Upper lobe of right lung (tissue), 1 donor: ENCODE results near the gene MEI4. TPM values are rescaled to one million over a fixed set of nuclear protein-coding genes. Genes with fewer than 3 reads are reported as not detected.

Source experiments
- ATAC-seq: fragments of 200-7000 bp; cut with Tn5 transposase; one replicate; pipeline ENCODE4 v1.9.1; 2020; ENCODE audit warnings: mild to moderate bottlenecking, moderate library complexity
- DNase-seq: peaks from one replicate; pipeline ENCODE4 v3.0.0-alpha.2; 2020
- H3K27ac ChIP-seq: fragments of 200-600 bp; one replicate; pipeline ENCODE4 v1.8.0; 2022
- H3K27me3 ChIP-seq: fragments of 200-600 bp; one replicate; pipeline ENCODE4 v1.8.0; 2022; ENCODE audit warnings: mild to moderate bottlenecking
- H3K36me3 ChIP-seq: fragments of 200-600 bp; one replicate; pipeline ENCODE4 v1.8.0; 2022
- H3K4me1 ChIP-seq: fragments of 200-600 bp; one replicate; pipeline ENCODE4 v1.8.0; 2022
- H3K4me3 ChIP-seq: fragments of 200-600 bp; one replicate; pipeline ENCODE4 v1.8.0; 2022; ENCODE audit warnings: mild to moderate bottlenecking
- H3K9me3 ChIP-seq: fragments of 200-600 bp; one replicate; pipeline ENCODE4 v1.8.0; 2022
- CTCF ChIP-seq: fragments of 200-600 bp; IDR thresholded peaks from one replicate; pipeline ENCODE4 v1.8.0; 2022; ENCODE audit warnings: antibody characterized with exemption
- intact Hi-C: fragments of 100-400 bp; cut with DNase I; formaldehyde crosslinking; loops from one replicate; pipeline ENCODE4 v1.11.0; 2022
- total RNA-seq: library from RNA; stranded (reverse); fragmentation: NEBNext Ultra II Directional; extraction: Animal tissue kit (Norgen Biotek cat#: 25700); gene quantifications from one replicate; pipeline ENCODE4 v1.2.1, GENCODE V29; 2021
- donor health status: DM: no; HTN: yes; CAD: no; lungs with severe emphysema.

The MEI4 gene
- total RNA-seq, 1 donor from 2014 or later, result not detected

GRCh38 chr6:77930382-77930781 is 277.5 kb downstream of the MEI4 start:
- no peaks in the 10 kb centered on the region for H3K4me1 ChIP-seq
- H3K27ac ChIP-seq, result no peak overlapping the region
- no peaks in the 10 kb centered on the region for H3K27me3 ChIP-seq
- no peak for TF ChIP-seq CTCF
- intact Hi-C loops, result no loop called here
- no peak overlapping the region for H3K4me3 ChIP-seq
- DNase-seq (no peak), ATAC-seq (no peak)
- H3K36me3 ChIP-seq, result no peaks in the 10 kb centered on the region
- H3K9me3 ChIP-seq, result no peaks in the 10 kb centered on the region

GRCh38 chr6:77930952-77931351 is 278.1 kb downstream of the MEI4 start:
- no peaks in the 10 kb centered on the region for H3K4me1 ChIP-seq
- TF ChIP-seq CTCF, result no peak
- H3K27ac ChIP-seq, result no peak overlapping the region
- no peak overlapping the region for H3K4me3 ChIP-seq
- intact Hi-C loops, result no loop called here
- H3K27me3 ChIP-seq, result no peaks in the 10 kb centered on the region
- H3K9me3 ChIP-seq, result no peaks in the 10 kb centered on the region
- DNase-seq (no peak), ATAC-seq (no peak)
- no peaks in the 10 kb centered on the region for H3K36me3 ChIP-seq

- H3K4me1 ChIP-seq, result no peaks in the 10 kb centered on the region
- ATAC-seq (no peak), DNase-seq (no peak)
- TF ChIP-seq CTCF, result no peak
- no peaks in the 10 kb centered on the region for H3K36me3 ChIP-seq
- no peaks in the 10 kb centered on the region for H3K27me3 ChIP-seq
- H3K4me3 ChIP-seq, result no peak overlapping the region
- no peak overlapping the region for H3K27ac ChIP-seq
- intact Hi-C loops, result no loop called here
- no peaks in the 10 kb centered on the region for H3K9me3 ChIP-seq
These were observed 309.2 kb downstream of the MEI4 start for GRCh38 chr6:77962070-77962469.

- no peaks in the 10 kb centered on the region for H3K9me3 ChIP-seq
- ATAC-seq, result no peak
- intact Hi-C loops, result no loop called here
- no peak for DNase-seq
- H3K4me1 ChIP-seq, result no peaks in the 10 kb centered on the region
- H3K4me3 ChIP-seq, result no peak overlapping the region
- H3K27me3 ChIP-seq, result no peaks in the 10 kb centered on the region
- no peaks in the 10 kb centered on the region for H3K36me3 ChIP-seq
- no peak overlapping the region for H3K27ac ChIP-seq
- TF ChIP-seq CTCF, result no peak
These were observed 312.6 kb downstream of the MEI4 start for GRCh38 chr6:77965449-77965848.

GRCh38 chr6:77972334-77972733 is 319.5 kb downstream of the MEI4 start:
- TF ChIP-seq CTCF, result no peak
- H3K27me3 ChIP-seq, result no peaks in the 10 kb centered on the region
- DNase-seq (no peak), ATAC-seq (no peak)
- H3K4me3 ChIP-seq, result no peak overlapping the region
- no peaks in the 10 kb centered on the region for H3K4me1 ChIP-seq
- no peaks in the 10 kb centered on the region for H3K36me3 ChIP-seq
- H3K27ac ChIP-seq, result no peak overlapping the region
- intact Hi-C loops, result no loop called here
- H3K9me3 ChIP-seq, result no peaks in the 10 kb centered on the region

Other genes with a start within 250 kb of the MEI4 start
- 0.84 TPM for gene HTR1B, start 189.5 kb upstream of the MEI4 start, total RNA-seq